Duodenal mucosa (tissue), 2 donors: ENCODE results near the gene GNAI2.
"Not testable (repeated sequence)": the region's sequence is repeated elsewhere in the genome, so short reads cannot be mapped to it uniquely, and the experiment has no call there.

Source experiments
- H3K27ac ChIP-seq: one replicate; pipeline ENCODE4 v1.7.0; 2013; ENCODE audit warnings: low read depth, low read length
- H3K27me3 ChIP-seq, 2 donors: one replicate each; pipeline ENCODE4 v1.7.0; 2013; ENCODE audit warnings: low read length in 2 of 2, control low read depth in 1 of 2; ENCODE audit not compliant: insufficient read depth in 2 of 2, control insufficient read depth in 1 of 2
- H3K36me3 ChIP-seq, 2 donors: one replicate each; pipeline ENCODE4 v1.7.0; 2013; ENCODE audit warnings: low read length in 2 of 2, control low read depth in 1 of 2; ENCODE audit not compliant: insufficient read depth in 2 of 2, control insufficient read depth in 1 of 2
- H3K4me1 ChIP-seq, 2 donors: one replicate each; pipeline ENCODE4 v1.7.0; 2013; ENCODE audit warnings: low read length in 2 of 2, control low read depth in 1 of 2; ENCODE audit not compliant: insufficient read depth in 2 of 2, control insufficient read depth in 1 of 2
- H3K4me3 ChIP-seq, 2 donors: one replicate each; pipeline ENCODE4 v1.7.0; 2013; ENCODE audit warnings: low read length in 2 of 2, low read depth in 1 of 2
- H3K9ac ChIP-seq, 2 donors: one replicate each; pipeline ENCODE4 v1.7.0; 2013; ENCODE audit warnings: low read length in 2 of 2, low read depth in 1 of 2
- H3K9me3 ChIP-seq, 2 donors: one replicate each; pipeline ENCODE4 v1.7.0; 2013; ENCODE audit warnings: low read length in 2 of 2, control low read depth in 1 of 2; ENCODE audit not compliant: control insufficient read depth in 1 of 2

The GNAI2 gene

GRCh38 chr3:50222169-50222528 is 13.9 kb upstream of the GNAI2 start:
- no peak overlapping the region for H3K27ac ChIP-seq
- H3K27me3 ChIP-seq: no peaks in the 10 kb centered on the region
- H3K36me3 ChIP-seq: no peaks in the 10 kb centered on the region
- no peak overlapping the region for H3K9ac ChIP-seq
- H3K4me1 ChIP-seq: peaks cover 5 to 13% of the 10 kb centered on the region in 2 donors
- H3K4me3 ChIP-seq: no peak overlapping the region
- no peaks in the 10 kb centered on the region for H3K9me3 ChIP-seq

- Histone ChIP-seq H3K4me1 (peaks cover 5 to 25% of the 10 kb centered on the region in 2 donors), H3K27me3 (no peaks in the 10 kb centered on the region), H3K9me3 (no peaks in the 10 kb centered on the region), H3K36me3 (no peaks in the 10 kb centered on the region), H3K27ac (no peak overlapping the region), H3K4me3 (no peak overlapping the region), H3K9ac (no peak overlapping the region)
These were observed 11.4 kb upstream of the GNAI2 start for GRCh38 chr3:50224639-50225038.

- H3K4me3 ChIP-seq: peak overlapping the region; percentile 71 to 96
- H3K27me3 ChIP-seq: no peaks in the 10 kb centered on the region
- H3K9me3 ChIP-seq: no peaks in the 10 kb centered on the region
- H3K27ac ChIP-seq: no peak overlapping the region
- no peaks in the 10 kb centered on the region for H3K36me3 ChIP-seq
- peak overlapping the region; percentile 33 to 49 for H3K9ac ChIP-seq
- peaks cover 16 to 25% of the 10 kb centered on the region in 2 donors for H3K4me1 ChIP-seq
These were observed 9.1 kb upstream of the GNAI2 start for GRCh38 chr3:50226888-50227389.

- H3K4me1 ChIP-seq: peaks cover 16 to 25% of the 10 kb centered on the region in 2 donors
- no peaks in the 10 kb centered on the region for H3K9me3 ChIP-seq
- no peaks in the 10 kb centered on the region for H3K27me3 ChIP-seq
- no peaks in the 10 kb centered on the region for H3K36me3 ChIP-seq
- peak overlapping the region; percentile 94 to 96 for H3K4me3 ChIP-seq
- H3K27ac ChIP-seq: peak overlapping the region; percentile 51
- H3K9ac ChIP-seq: peak overlapping the region; percentile 85 to 90
These were observed 8.4 kb upstream of the GNAI2 start for GRCh38 chr3:50227390-50228183.

GRCh38 chr3:50228184-50228763 is 7.7 kb upstream of the GNAI2 start:
- H3K4me1 ChIP-seq: peaks cover 16 to 25% of the 10 kb centered on the region in 2 donors
- H3K27me3 ChIP-seq, H3K9me3 ChIP-seq, H3K27ac ChIP-seq, H3K36me3 ChIP-seq: not testable (repeated sequence)
- H3K4me3 ChIP-seq: peak overlapping the region; percentile 94 to 96
- H3K9ac ChIP-seq: peak overlapping the region; percentile 85 to 90

GRCh38 chr3:50229490-50229889 is 6.5 kb upstream of the GNAI2 start:
- peaks cover 16 to 25% of the 10 kb centered on the region in 2 donors for H3K4me1 ChIP-seq
- H3K9ac ChIP-seq: no peak overlapping the region
- H3K4me3 ChIP-seq: no peak overlapping the region
- no peaks in the 10 kb centered on the region for H3K9me3 ChIP-seq
- no peaks in the 10 kb centered on the region for H3K27me3 ChIP-seq
- no peaks in the 10 kb centered on the region for H3K36me3 ChIP-seq
- H3K27ac ChIP-seq: no peak overlapping the region

- H3K27ac ChIP-seq: no peak overlapping the region
- H3K9me3 ChIP-seq: no peaks in the 10 kb centered on the region
- no peaks in the 10 kb centered on the region for H3K27me3 ChIP-seq
- H3K36me3 ChIP-seq: no peaks in the 10 kb centered on the region
- no peak overlapping the region for H3K4me3 ChIP-seq
- H3K4me1 ChIP-seq: peaks cover 16 to 28% of the 10 kb centered on the region in 2 donors
- H3K9ac ChIP-seq: no peak overlapping the region
These were observed 5.8 kb upstream of the GNAI2 start for GRCh38 chr3:50230104-50230793.

- H3K27ac ChIP-seq: no peak overlapping the region
- H3K9ac ChIP-seq: no peak overlapping the region
- H3K4me3 ChIP-seq: no peak overlapping the region
- H3K36me3 ChIP-seq: no peaks in the 10 kb centered on the region
- H3K9me3 ChIP-seq: no peaks in the 10 kb centered on the region
- no peaks in the 10 kb centered on the region for H3K27me3 ChIP-seq
- H3K4me1 ChIP-seq: peaks cover 16 to 29% of the 10 kb centered on the region in 2 donors
These were observed 5.2 kb upstream of the GNAI2 start for GRCh38 chr3:50230794-50231125.

GRCh38 chr3:50231581-50231980 is 4.4 kb upstream of the GNAI2 start:
- peaks cover 16 to 25% of the 10 kb centered on the region in 2 donors for H3K4me1 ChIP-seq
- H3K27ac ChIP-seq: no peak overlapping the region
- no peaks in the 10 kb centered on the region for H3K9me3 ChIP-seq
- no peaks in the 10 kb centered on the region for H3K36me3 ChIP-seq
- no peak overlapping the region for H3K9ac ChIP-seq
- no peak overlapping the region for H3K4me3 ChIP-seq
- H3K27me3 ChIP-seq: no peaks in the 10 kb centered on the region

GRCh38 chr3:50232303-50232702 is 3.7 kb upstream of the GNAI2 start:
- H3K9me3 ChIP-seq: no peaks in the 10 kb centered on the region
- no peak overlapping the region for H3K27ac ChIP-seq
- no peak overlapping the region for H3K4me3 ChIP-seq
- H3K36me3 ChIP-seq: no peaks in the 10 kb centered on the region
- H3K27me3 ChIP-seq: no peaks in the 10 kb centered on the region
- H3K4me1 ChIP-seq: peaks cover 11 to 27% of the 10 kb centered on the region in 2 donors
- H3K9ac ChIP-seq: no peak overlapping the region
